B cell (primary cell): ENCODE results near the gene NAT14.

Experiments used
- CTCF ChIP-seq: fragments of 200-600 bp; IDR thresholded peaks from one replicate; pipeline ENCODE4 v1.8.0; 2022; ENCODE audit warnings: antibody characterized with exemption, mild to moderate bottlenecking
- EZH2 ChIP-seq: IDR thresholded peaks from 2 replicates; pipeline ENCODE4 v1.6.1; 2012; ENCODE audit warnings: borderline replicate concordance, low read depth, mild to moderate bottlenecking, moderate library complexity, low read length; ENCODE audit not compliant: insufficient read depth, poor library complexity, severe bottlenecking

GRCh38 chr19:55443824-55444480 is 41.0 kb upstream of the NAT14 start:
- TF ChIP-seq CTCF (no peak), EZH2 (no peak)
